Mammary epithelial cell (primary cell): ENCODE data around the gene TEC.
"Not testable (repeated sequence)": the region's sequence is repeated elsewhere in the genome, so short reads cannot be mapped to it uniquely, and the experiment has no call there.

ENCODE experiments used
- EZH2 ChIP-seq: IDR thresholded peaks from 2 replicates; pipeline ENCODE4 v1.6.1; 2012; ENCODE audit warnings: low read length, inconsistent platforms, borderline replicate concordance
- TF ChIP-seq, protein P1 (sequence below), 2 donors: IDR thresholded peaks in 1 of 2; conservative IDR thresholded peaks in 1 of 2; 2 replicates each; pipeline ENCODE4 v1.5.1; 2011 to 2012; ENCODE audit warnings: inconsistent platforms in 2 of 2, low read length in 2 of 2, mild to moderate bottlenecking in 2 of 2, control low read depth in 1 of 2, low read depth in 1 of 2; ENCODE audit not compliant: insufficient read depth in 1 of 2; ENCODE audit errors: extremely low read depth in 1 of 2

GRCh38 chr4:48187066-48187465 is 82.6 kb downstream of the TEC start:
- not testable (repeated sequence) for TF ChIP-seq EZH2
- TF ChIP-seq, protein P1, sequence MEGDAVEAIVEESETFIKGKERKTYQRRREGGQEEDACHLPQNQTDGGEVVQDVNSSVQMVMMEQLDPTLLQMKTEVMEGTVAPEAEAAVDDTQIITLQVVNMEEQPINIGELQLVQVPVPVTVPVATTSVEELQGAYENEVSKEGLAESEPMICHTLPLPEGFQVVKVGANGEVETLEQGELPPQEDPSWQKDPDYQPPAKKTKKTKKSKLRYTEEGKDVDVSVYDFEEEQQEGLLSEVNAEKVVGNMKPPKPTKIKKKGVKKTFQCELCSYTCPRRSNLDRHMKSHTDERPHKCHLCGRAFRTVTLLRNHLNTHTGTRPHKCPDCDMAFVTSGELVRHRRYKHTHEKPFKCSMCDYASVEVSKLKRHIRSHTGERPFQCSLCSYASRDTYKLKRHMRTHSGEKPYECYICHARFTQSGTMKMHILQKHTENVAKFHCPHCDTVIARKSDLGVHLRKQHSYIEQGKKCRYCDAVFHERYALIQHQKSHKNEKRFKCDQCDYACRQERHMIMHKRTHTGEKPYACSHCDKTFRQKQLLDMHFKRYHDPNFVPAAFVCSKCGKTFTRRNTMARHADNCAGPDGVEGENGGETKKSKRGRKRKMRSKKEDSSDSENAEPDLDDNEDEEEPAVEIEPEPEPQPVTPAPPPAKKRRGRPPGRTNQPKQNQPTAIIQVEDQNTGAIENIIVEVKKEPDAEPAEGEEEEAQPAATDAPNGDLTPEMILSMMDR (conservative IDR thresholded peaks at IDR 0.05 in 1 of 2, IDR thresholded peaks at IDR 0.05 in 1 of 2; ENCODE audit: extremely low read depth in 1 of 2, insufficient read depth in 1 of 2, low read depth in 1 of 2, low read length in 2 of 2) = not testable (repeated sequence)
